Right forelimb (tissue), 1 donor: ENCODE data around the gene PRDX3.
"Not testable (repeated sequence)": the region's sequence is repeated elsewhere in the genome, so short reads cannot be mapped to it uniquely, and the experiment has no call there.

ENCODE experiments used
- DNase-seq: peaks from one replicate; pipeline ENCODE4 v3.0.0-alpha.2; 2018

PRDX3 gene

GRCh38 chr10:119161680-119162451 is 16.7 kb downstream of the PRDX3 start:
- no peak for DNase-seq

GRCh38 chr10:119159332-119159731 is 19.3 kb downstream of the PRDX3 start:
- DNase-seq, result no peak

- DNase-seq, result no peak
These were observed 25.0 kb downstream of the PRDX3 start for GRCh38 chr10:119153661-119154060.

- no peak for DNase-seq
These were observed 25.6 kb downstream of the PRDX3 start for GRCh38 chr10:119153041-119153440.

- not testable (repeated sequence) for DNase-seq
These were observed 27.0 kb downstream of the PRDX3 start for GRCh38 chr10:119151601-119152000.

- no peak for DNase-seq
These were observed 28.9 kb downstream of the PRDX3 start for GRCh38 chr10:119149729-119150128.

- no peak for DNase-seq
These were observed 29.5 kb downstream of the PRDX3 start for GRCh38 chr10:119149157-119149556.

- no peak for DNase-seq
These were observed 35.0 kb downstream of the PRDX3 start for GRCh38 chr10:119143657-119144056.

- no peak for DNase-seq
These were observed 37.9 kb downstream of the PRDX3 start for GRCh38 chr10:119140603-119141245.

- peak; percentile 53 for DNase-seq
These were observed 39.0 kb downstream of the PRDX3 start for GRCh38 chr10:119139464-119140067.

- DNase-seq, result no peak
These were observed 40.0 kb downstream of the PRDX3 start for GRCh38 chr10:119138346-119139306.

GRCh38 chr10:119137878-119138277 is 40.7 kb downstream of the PRDX3 start:
- not testable (repeated sequence) for DNase-seq

GRCh38 chr10:119136084-119136483 is 42.5 kb downstream of the PRDX3 start:
- DNase-seq, result no peak

GRCh38 chr10:119135513-119135881 is 43.1 kb downstream of the PRDX3 start:
- no peak for DNase-seq

- DNase-seq, result no peak
These were observed 44.7 kb downstream of the PRDX3 start for GRCh38 chr10:119133949-119134348.

GRCh38 chr10:119132521-119133345 is 45.9 kb downstream of the PRDX3 start:
- DNase-seq, result no peak

- DNase-seq, result no peak
These were observed 46.9 kb downstream of the PRDX3 start for GRCh38 chr10:119131512-119132240.

- DNase-seq, result no peak
These were observed 48.9 kb downstream of the PRDX3 start for GRCh38 chr10:119129721-119130120.

- no peak for DNase-seq
These were observed 52.7 kb downstream of the PRDX3 start for GRCh38 chr10:119125942-119126341.

- no peak for DNase-seq
These were observed 57.7 kb downstream of the PRDX3 start for GRCh38 chr10:119120875-119121274.

GRCh38 chr10:119120413-119120867 is 58.2 kb downstream of the PRDX3 start:
- DNase-seq, result no peak
